Colonic mucosa (tissue), 4 donors: ENCODE results near the gene UBE4B. TPM values are rescaled to one million over a fixed set of nuclear protein-coding genes. Genes with fewer than 3 reads are reported as not detected.

Source experiments
- DNase-seq: peaks from one replicate; pipeline ENCODE4 v3.0.0-alpha.2; 2020
- H3K27ac ChIP-seq: fragments of 200-600 bp; one replicate; pipeline ENCODE4 v1.8.0; 2021
- H3K27me3 ChIP-seq: fragments of 200-600 bp; one replicate; pipeline ENCODE4 v1.8.0; 2021
- H3K36me3 ChIP-seq: fragments of 200-600 bp; one replicate; pipeline ENCODE4 v1.8.0; 2021
- H3K4me1 ChIP-seq: fragments of 200-600 bp; one replicate; pipeline ENCODE4 v1.8.0; 2021; ENCODE audit warnings: mild to moderate bottlenecking
- H3K4me3 ChIP-seq: fragments of 200-600 bp; one replicate; pipeline ENCODE4 v1.8.0; 2021
- H3K9ac ChIP-seq, 2 donors: one replicate each; pipeline ENCODE4 v1.7.0; 2013; ENCODE audit warnings: control low read depth in 2 of 2, low read depth in 2 of 2, low read length in 2 of 2
- H3K9me3 ChIP-seq: fragments of 200-600 bp; one replicate; pipeline ENCODE4 v1.8.0; 2021
- CTCF ChIP-seq: fragments of 200-600 bp; IDR thresholded peaks from one replicate; pipeline ENCODE4 v1.8.0; 2022; ENCODE audit warnings: antibody characterized with exemption, mild to moderate bottlenecking
- intact Hi-C: fragments of 100-400 bp; cut with DNase I; formaldehyde crosslinking; loops from one replicate; pipeline ENCODE4 v1.14.1; 2022
- total RNA-seq, 2 donors: library from RNA; stranded (reverse); fragmentation: NEBNext Ultra II Directional in 1 of 2; extraction: Animal tissue kit (Norgen Biotek cat#: 25700) in 1 of 2; gene quantifications; one replicate each; pipeline ENCODE4 v1.2.1, GENCODE V29; 2021
- donor health status: healthy.
- donor health status: DM: no; HTN: no; CAD: no.
- donor health status: DM: no; HTN: no; CAD: no.

The UBE4B gene
- total RNA-seq, 2 donors from 2014 or later: 34.6 to 40.9 TPM

- Histone ChIP-seq H3K9ac (no peak overlapping the region), H3K9me3 (no peaks in the 10 kb centered on the region), H3K27me3 (no peaks in the 10 kb centered on the region), H3K4me3 (no peak overlapping the region), H3K4me1 (no peaks in the 10 kb centered on the region), H3K27ac (no peak overlapping the region), H3K36me3 (no peaks in the 10 kb centered on the region)
- TF ChIP-seq CTCF: no peak
- intact Hi-C loops: no loop called here
- no peak for DNase-seq
Measured at GRCh38 chr1:10060311-10061100, 27.7 kb downstream of the UBE4B start.

GRCh38 chr1:10061276-10061675 is 28.5 kb downstream of the UBE4B start:
- H3K27me3 ChIP-seq: no peaks in the 10 kb centered on the region
- intact Hi-C loops: no loop called here
- H3K36me3 ChIP-seq: no peaks in the 10 kb centered on the region
- no peaks in the 10 kb centered on the region for H3K9me3 ChIP-seq
- H3K9ac ChIP-seq: no peak overlapping the region
- no peak overlapping the region for H3K4me3 ChIP-seq
- no peak for TF ChIP-seq CTCF
- no peak overlapping the region for H3K27ac ChIP-seq
- no peaks in the 10 kb centered on the region for H3K4me1 ChIP-seq
- no peak for DNase-seq

GRCh38 chr1:10063878-10064277 is 31.1 kb downstream of the UBE4B start:
- no peaks in the 10 kb centered on the region for H3K36me3 ChIP-seq
- no peaks in the 10 kb centered on the region for H3K9me3 ChIP-seq
- H3K27me3 ChIP-seq: no peaks in the 10 kb centered on the region
- TF ChIP-seq CTCF: no peak
- no peak for DNase-seq
- no peak overlapping the region for H3K9ac ChIP-seq
- H3K4me3 ChIP-seq: no peak overlapping the region
- intact Hi-C loops: no loop called here
- no peaks in the 10 kb centered on the region for H3K4me1 ChIP-seq
- no peak overlapping the region for H3K27ac ChIP-seq

- Histone ChIP-seq H3K36me3 (no peaks in the 10 kb centered on the region), H3K27me3 (no peaks in the 10 kb centered on the region), H3K9ac (no peak overlapping the region), H3K4me1 (no peaks in the 10 kb centered on the region), H3K9me3 (no peaks in the 10 kb centered on the region), H3K27ac (no peak overlapping the region), H3K4me3 (no peak overlapping the region)
- TF ChIP-seq CTCF: no peak
- intact Hi-C loops: no loop called here
- DNase-seq: no peak
Measured at GRCh38 chr1:10064416-10065343, 31.9 kb downstream of the UBE4B start.

GRCh38 chr1:10065344-10065685 is 32.6 kb downstream of the UBE4B start:
- DNase-seq: no peak
- Histone ChIP-seq H3K9ac (no peak overlapping the region), H3K36me3 (no peaks in the 10 kb centered on the region), H3K27me3 (no peaks in the 10 kb centered on the region), H3K9me3 (no peaks in the 10 kb centered on the region), H3K4me3 (no peak overlapping the region), H3K27ac (no peak overlapping the region), H3K4me1 (no peaks in the 10 kb centered on the region)
- intact Hi-C loops: no loop called here
- no peak for TF ChIP-seq CTCF
